ENCODE data around the gene ATP5MG.

DNA sequence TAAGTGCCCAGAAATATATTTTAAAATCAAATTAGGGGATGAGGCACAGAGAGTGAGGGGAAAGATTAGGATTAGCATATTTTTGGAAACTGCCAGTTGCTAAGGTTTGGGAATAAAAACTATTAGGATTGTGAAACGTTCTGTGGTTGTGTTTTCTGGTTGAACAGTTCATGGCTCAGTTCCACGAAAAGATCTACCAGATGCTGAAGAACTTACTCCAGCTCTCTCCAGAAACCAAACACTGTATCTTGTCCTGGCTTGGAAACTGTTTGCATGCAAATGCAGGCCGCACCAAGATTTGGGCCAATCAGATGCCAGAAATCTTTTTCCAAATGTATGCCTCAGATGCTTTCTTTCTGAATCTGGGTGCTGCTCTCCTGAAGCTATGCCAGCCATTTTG lies 26.7 kb upstream of the ATP5MG start:
- TF ChIP-seq GATA2 (IDR thresholded peaks at IDR 0.05; ENCODE audit: low read depth, low read length) (no peak), GATA3 (IDR thresholded peaks at IDR 0.05; ENCODE audit: low read depth, low read length) (no peak)

Measured in SH-SY5Y (cell line).